Stimulated activated CD8-positive, alpha-beta memory T cell treated with anti-CD3 and anti-CD28 coated beads, Interleukin-12 subunit alpha, Interleukin-12 subunit beta, amount 100 ng/mL, for 4 hours (primary cell): ENCODE data around the gene SYCP1.
A peak's percentile ranks its signal among the peaks of the same experiment; 100 is the strongest.
"Not testable (repeated sequence)": the region's sequence is repeated elsewhere in the genome, so short reads cannot be mapped to it uniquely, and the experiment has no call there.

Source experiments
- DNase-seq: peaks from one replicate; pipeline ENCODE4 v3.0.0-alpha.2; 2020; ENCODE audit warnings: low read depth

The SYCP1 gene

DNA sequence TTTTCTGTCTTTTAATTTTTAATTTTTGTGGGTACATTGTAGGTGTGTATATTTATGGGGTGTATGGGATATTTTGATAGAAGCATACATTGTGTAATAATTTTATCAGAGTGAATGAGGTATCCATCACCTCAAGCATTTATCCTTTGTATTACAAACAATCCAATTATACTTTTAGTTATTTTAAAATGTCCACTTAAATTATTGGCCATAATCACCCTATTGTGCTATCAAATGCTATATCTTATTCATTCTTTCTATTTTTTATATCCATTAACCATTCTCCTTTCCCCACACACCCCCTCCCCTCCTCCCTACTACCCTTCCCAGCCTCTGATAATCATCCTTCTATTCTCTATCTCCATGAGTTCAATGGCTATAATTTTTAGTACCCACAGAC, 104.8 kb downstream of the SYCP1 start:
- no peak for DNase-seq

DNA sequence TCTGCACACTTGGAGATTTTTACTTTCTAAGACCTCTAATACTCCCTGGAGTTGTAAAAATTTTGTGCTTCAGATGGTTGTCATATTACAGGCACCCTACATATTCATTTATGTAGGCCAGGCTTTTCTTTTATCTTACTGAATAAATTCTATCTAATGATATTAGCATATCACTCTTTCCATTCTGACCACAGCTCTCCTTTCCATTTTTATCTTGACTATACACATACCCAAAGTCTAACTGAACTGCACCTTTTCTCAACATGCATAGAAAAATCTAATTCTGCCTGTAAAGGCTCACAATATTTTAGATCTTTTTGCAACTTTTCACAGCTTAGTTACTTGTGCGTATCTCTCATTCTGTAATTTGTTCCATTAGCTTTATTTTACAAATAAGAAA, 122.2 kb downstream of the SYCP1 start:
- no peak for DNase-seq

DNA sequence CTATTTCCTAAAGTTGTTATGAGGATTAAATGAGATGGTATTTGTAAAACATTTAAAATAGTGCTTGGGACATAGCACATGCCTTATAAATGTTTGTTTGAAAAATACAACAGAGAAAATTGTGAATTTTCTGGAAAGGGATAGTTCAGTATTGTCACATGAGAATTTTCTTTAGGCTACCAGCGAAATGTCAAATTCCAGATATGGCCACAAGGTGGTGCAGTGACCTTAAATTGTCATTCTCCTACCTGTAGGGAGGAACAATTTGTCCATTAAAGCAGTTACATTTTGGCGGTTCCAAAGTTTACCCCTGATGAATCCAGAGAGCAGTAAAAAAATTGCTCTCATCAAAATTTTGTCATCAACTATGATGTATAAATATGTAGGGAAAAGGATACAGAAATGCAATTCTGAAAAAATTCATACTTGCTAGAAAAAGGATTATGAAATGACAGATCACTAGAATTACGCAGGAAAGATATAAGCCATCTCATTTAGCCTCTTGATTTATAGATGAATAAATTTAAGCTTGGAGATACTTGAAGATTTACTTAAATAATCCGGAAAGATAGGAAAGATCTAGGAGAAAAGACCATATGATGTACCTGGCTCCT, 124.7 kb downstream of the SYCP1 start:
- DNase-seq: peak; percentile 11

DNA sequence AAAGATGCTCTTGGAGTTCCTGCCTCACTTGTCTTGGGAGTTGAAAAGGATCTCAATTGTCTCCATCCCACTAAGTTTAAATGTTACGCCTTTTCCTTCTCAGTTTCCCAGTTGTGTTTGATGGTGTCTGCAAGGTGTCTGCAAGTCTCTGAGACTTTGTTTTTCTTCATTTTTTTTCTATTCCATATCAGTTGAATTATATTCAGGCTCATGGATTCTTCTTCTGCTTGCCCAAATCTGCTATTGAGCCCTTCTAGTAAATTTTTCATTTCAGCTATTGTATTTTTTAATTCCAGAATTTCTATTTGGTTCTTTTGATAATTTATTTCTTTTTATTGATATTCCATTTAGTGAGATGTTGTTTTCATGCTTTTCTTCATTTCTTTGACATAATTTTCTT, 127.6 kb downstream of the SYCP1 start:
- DNase-seq: no peak

- no peak for DNase-seq
These were observed 131.6 kb downstream of the SYCP1 start for GRCh38 chr1:114986286-114986685.

DNA sequence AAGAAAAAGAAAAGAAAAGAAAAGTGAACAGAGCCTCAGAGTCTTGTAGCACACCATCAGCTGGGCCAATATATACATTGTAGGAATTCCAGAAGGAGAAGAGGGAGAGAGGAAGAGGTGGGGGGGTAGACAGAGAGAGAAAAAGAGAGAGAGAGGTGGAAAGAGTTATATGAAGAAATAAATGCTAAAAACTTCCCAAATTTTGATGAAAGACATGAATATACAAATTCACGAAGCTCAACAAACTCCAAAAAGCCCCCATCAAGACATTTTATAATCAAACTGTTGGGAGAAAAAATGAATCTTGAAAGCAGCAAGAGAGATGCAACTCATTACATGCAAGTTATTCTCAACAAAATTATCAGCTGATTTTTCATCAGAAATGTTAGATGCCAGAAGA, 133.4 kb downstream of the SYCP1 start:
- DNase-seq: no peak

DNA sequence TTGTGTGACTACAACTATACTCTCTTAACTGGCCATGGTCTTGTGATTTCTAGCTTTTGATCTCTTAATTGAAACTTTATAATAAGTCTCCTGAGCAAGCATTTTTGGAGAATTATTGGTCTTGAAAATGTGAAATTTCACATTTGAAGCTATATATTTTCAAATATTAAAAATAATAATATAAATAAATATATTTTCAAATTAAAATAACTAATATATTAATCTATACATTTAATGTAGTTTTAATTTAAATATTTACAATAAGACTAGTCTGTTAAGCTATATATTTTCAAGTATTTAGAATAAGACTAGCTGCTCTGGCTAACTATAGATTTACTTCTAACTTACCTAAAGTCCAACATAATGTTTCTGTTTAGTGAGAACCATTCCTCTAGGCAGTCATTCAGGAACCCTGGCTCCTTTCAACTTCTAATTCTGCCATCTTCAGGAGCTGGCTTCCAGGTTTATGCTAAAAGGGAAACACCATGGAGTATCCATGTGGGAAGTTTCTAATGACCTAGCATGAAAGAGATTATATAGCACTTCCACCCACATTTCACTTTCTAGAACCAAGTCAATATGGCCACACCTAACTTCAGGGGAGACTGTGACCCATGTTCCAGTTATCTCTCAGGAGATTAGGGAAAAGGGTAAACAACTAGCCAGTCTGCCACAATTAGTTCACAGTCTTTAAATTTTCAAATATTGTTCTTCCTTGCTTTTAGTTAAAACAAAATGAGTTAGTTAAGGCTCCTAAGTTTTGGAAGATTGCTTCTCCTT, 143.0 kb downstream of the SYCP1 start:
- no peak for DNase-seq

DNA sequence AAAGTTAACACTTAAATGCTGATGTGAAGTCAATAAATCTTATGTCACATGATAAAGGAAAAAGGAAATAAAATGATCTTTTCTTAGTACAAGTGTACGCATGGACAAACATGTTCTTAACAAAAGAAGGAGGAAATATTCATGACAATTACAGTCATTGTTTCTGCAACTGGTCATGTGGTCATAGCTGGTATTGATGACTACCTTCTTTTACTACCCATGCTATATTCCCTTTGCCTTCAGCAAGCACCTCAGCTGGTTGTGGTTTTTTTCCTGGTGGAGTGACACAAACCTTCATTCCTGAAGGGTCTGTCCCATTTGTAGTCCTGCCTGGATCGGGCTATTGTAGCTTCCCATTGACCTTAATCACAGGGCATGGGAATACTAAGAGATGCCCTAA, 151.5 kb downstream of the SYCP1 start:
- DNase-seq: no peak

DNA sequence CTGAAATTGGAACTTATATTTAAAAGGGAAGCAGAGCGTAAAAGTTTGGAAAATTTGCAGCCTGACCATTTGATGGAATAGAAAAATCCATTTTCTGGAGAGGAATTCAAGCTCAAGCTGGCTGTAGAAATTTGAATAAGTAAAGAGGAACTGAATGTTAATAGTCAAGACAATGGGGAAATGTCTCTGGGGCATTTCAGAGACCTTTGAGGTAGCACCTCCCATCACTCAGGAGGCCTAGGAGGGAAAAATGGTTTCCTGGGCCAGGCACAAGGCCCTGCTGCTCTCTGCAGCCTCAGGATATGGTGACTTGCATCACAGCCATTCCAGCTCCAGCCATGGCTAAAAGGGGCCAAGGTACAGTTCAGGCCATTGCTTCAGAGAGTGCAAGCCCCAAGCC, 157.3 kb downstream of the SYCP1 start:
- no peak for DNase-seq

DNA sequence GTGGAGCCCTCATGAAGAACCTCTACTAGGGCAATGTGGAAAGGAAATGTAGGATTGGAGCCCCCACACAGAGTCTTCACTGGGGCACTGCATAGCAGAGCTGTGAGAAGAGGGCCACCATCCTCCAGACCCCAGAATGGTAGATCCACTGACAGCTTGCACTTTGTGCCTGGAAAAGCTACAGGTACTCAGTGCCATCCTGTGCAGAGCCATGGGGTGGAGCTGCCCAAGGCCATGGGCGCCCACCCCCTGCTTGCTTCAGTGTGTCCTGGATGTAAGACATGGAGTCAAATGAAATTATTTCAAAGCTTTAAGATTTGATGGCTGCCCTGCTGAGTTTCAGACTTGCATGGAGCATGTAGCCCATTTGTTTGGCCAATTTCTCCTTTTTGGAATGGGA, 157.8 kb downstream of the SYCP1 start:
- DNase-seq: no peak

GRCh38 chr1:115013792-115014191, 159.1 kb downstream of the SYCP1 start:
- DNase-seq: no peak

GRCh38 chr1:115019549-115019948, 164.9 kb downstream of the SYCP1 start:
- DNase-seq: not testable (repeated sequence)

DNA sequence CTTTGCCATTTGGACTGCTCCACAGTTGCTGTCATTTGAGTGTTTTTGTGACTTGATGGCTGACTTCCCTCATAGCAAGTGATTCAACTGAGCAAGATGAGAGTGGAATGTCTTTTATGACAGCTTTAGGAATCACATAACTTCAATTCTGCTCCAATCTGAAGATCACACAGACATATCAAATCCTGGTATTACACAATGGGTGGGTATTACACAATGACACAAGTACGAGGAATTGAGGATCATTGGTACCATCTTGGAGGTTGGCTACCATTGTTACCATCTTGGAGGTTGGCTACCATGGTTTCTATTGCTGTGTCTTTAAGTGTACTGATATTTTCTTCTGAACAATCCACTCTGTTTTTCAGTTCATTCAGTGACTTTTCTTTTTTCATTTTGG, 166.5 kb downstream of the SYCP1 start:
- DNase-seq: no peak

- no peak for DNase-seq
These were observed 168.9 kb downstream of the SYCP1 start for GRCh38 chr1:115023593-115023992.

GRCh38 chr1:115029526-115029925, 174.9 kb downstream of the SYCP1 start, which contains the start of gene TSHB:
Gene TSHB, plus strand, starts transcription at chr1:115029826. Its CDS starts 3,537 bp downstream, at chr1:115033363.
- no peak for DNase-seq

- no peak for DNase-seq
These were observed 176.9 kb downstream of the SYCP1 start for GRCh38 chr1:115031595-115031994.

DNA sequence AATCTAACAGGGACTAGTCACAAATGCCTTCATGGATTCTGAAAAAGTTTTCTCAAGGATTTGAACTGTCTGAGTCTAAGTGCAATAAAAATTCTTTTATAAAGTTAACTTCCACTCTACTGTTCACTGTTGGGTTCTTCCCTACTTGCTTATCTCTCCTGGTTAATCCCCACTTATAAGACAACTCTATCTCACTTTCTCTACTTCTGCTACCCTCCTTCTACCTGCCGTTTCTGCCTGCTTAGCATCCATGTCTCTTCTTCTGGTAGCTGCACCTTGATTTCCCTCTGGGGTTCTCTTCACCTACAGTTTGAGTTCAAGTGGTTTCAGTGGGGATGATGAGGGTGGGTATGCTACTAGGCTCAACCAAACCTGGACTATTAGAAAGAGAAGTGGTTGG, 181.0 kb downstream of the SYCP1 start:
- DNase-seq: no peak

DNA sequence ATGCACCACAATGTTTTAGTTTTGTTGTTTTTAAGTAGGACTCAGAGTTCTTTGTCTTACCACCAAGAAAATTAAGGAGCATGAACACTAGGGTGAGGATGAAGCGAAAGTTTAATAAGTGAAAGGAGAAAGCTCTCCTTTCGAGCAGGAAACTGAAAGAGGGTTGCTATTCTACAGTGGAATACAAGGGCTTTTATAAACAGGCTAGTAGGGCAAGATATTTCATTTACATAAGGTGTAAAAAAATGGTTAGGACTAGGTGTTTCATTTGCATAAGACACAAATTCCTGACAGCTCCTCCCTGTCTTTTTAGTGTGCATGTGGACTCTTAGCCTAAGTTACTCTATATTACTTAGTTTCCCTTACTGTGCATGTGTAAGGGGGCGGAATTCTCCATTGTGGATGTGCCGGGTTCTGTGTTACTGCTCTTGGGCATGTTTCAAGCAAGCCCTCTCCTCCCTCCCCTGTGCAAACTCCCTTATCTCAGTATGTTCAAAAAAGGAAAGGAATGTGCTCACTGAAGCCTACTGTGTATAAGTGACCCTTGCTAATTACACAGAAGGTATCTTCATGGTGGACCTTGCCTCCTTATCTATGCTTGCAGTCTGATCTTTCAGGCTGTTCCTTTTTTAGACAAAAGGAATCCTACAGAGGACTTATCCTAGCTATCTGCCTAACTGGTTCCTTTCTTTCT, 182.3 kb downstream of the SYCP1 start:
- DNase-seq: no peak

DNA sequence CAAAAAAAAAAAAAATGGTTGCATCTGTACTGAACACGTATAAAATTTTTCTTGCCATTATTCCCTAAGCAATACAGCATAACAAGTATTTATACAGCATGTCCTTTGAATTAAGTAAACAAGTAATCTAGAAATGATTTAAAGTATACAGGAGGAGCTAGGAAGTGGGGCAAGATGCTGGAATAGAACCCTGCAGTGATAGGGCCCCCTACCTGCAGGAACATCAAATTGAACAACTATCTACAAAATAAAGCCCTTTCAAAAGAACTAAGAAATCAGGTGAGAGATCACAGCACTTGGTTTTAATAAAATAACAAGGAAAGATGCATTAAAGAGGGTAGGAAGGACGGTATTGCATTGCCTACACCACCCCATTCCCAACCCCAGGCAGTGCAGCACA, 185.8 kb downstream of the SYCP1 start:
- no peak for DNase-seq

GRCh38 chr1:115041654-115042053, 187.0 kb downstream of the SYCP1 start:
- DNase-seq: no peak
